OCI-LY1 (cell line): ENCODE data around the gene SAXO1.

ENCODE experiments used
- H2AFZ ChIP-seq: fragments of 200-600 bp; sonication (generic), shearing (Covaris generic); 2 replicates; pipeline ENCODE4 v1.6.0; 2014; ENCODE audit warnings: antibody characterized with exemption, mild to moderate bottlenecking, low read length
- H3F3A ChIP-seq: fragments of 200-600 bp; sonication (generic), shearing (Covaris generic); 2 replicates; pipeline ENCODE4 v1.6.0; 2014; ENCODE audit warnings: mild to moderate bottlenecking, antibody characterized with exemption, low read length, moderate library complexity; ENCODE audit not compliant: insufficient read depth
- H3K27ac ChIP-seq: fragments of 200-600 bp; sonication (generic); 2 replicates; pipeline ENCODE4 v1.5.1; 2014; ENCODE audit warnings: low read length, mixed run types, mild to moderate bottlenecking, low read depth; ENCODE audit not compliant: poor library complexity, severe bottlenecking
- H3K27me3 ChIP-seq: fragments of 200-600 bp; sonication (generic); 2 replicates; pipeline ENCODE4 v1.6.0; 2014; ENCODE audit warnings: antibody characterized with exemption, mild to moderate bottlenecking, low read length, moderate library complexity; ENCODE audit not compliant: insufficient read depth
- H3K36me3 ChIP-seq: fragments of 200-600 bp; sonication (generic); 2 replicates; pipeline ENCODE4 v1.6.1; 2014; ENCODE audit warnings: mild to moderate bottlenecking, antibody characterized with exemption, low read length, moderate library complexity, mixed read lengths; ENCODE audit not compliant: insufficient read depth
- H3K4me1 ChIP-seq: fragments of 200-600 bp; sonication (generic); 2 replicates; pipeline ENCODE4 v1.5.1; 2014; ENCODE audit warnings: mild to moderate bottlenecking, low read length, moderate library complexity; ENCODE audit not compliant: insufficient read depth, severe bottlenecking
- H3K4me2 ChIP-seq: fragments of 200-600 bp; sonication (generic), shearing (Covaris generic); 2 replicates; pipeline ENCODE4 v1.6.1; 2014; ENCODE audit warnings: low read length
- H3K4me3 ChIP-seq: fragments of 200-600 bp; sonication (generic); 2 replicates; pipeline ENCODE4 v1.5.1; 2014; ENCODE audit warnings: low read length, low read depth, mild to moderate bottlenecking, mixed read lengths; ENCODE audit not compliant: poor library complexity, severe bottlenecking
- H3K79me2 ChIP-seq: fragments of 200-600 bp; shearing (Covaris generic); 2 replicates; pipeline ENCODE4 v1.6.1; 2016; ENCODE audit warnings: mixed run types, low read length, mixed read lengths; ENCODE audit not compliant: insufficient read depth
- H3K9ac ChIP-seq: fragments of 200-600 bp; sonication (generic), shearing (Covaris generic); 2 replicates; pipeline ENCODE4 v1.6.1; 2014; ENCODE audit warnings: mild to moderate bottlenecking, low read length, mixed read lengths
- H3K9me2 ChIP-seq: fragments of 200-600 bp; sonication (generic), shearing (Covaris generic); 2 replicates; pipeline ENCODE4 v1.6.1; 2014; ENCODE audit warnings: low read depth, mild to moderate bottlenecking, low read length, mixed read lengths
- H3K9me3 ChIP-seq: fragments of 200-600 bp; shearing (Covaris generic); 2 replicates; pipeline ENCODE4 v1.6.1; 2014; ENCODE audit warnings: low read length, mixed read lengths
- H4K20me1 ChIP-seq: fragments of 200-600 bp; sonication (generic), shearing (Covaris generic); 2 replicates; pipeline ENCODE4 v1.6.0; 2016; ENCODE audit warnings: mild to moderate bottlenecking, low read length; ENCODE audit not compliant: insufficient read depth
- CTCF ChIP-seq: fragments of 200-600 bp; sonication (generic), shearing (Covaris generic); IDR thresholded peaks from 2 replicates; pipeline ENCODE4 v1.5.1; 2017; ENCODE audit warnings: mild to moderate bottlenecking, antibody characterized with exemption, low read length, moderate library complexity, mixed read lengths
- EZH2 ChIP-seq: fragments of 200-600 bp; sonication (generic), shearing (Covaris generic); IDR thresholded peaks from 2 replicates; pipeline ENCODE4 v1.8.0; 2017; ENCODE audit warnings: borderline replicate concordance, mixed run types, mild to moderate bottlenecking, antibody characterized with exemption, low read length, moderate library complexity, mixed read lengths

SAXO1 gene

GRCh38 chr9:18973348-18973747, 59.7 kb downstream of the SAXO1 start:
- Histone ChIP-seq H3F3A (no peaks in the 10 kb centered on the region), H4K20me1 (no peaks in the 10 kb centered on the region), H3K4me3 (no peak overlapping the region), H2AFZ (no peak overlapping the region), H3K9ac (no peak overlapping the region), H3K4me2 (no peak overlapping the region), H3K27ac (no peak overlapping the region), H3K79me2 (no peaks in the 10 kb centered on the region), H3K36me3 (no peaks in the 10 kb centered on the region), H3K27me3 (no peaks in the 10 kb centered on the region), H3K9me2 (no peaks in the 10 kb centered on the region), H3K9me3 (no peaks in the 10 kb centered on the region), H3K4me1 (no peaks in the 10 kb centered on the region)
- TF ChIP-seq EZH2, result no peak
- no peak for TF ChIP-seq CTCF

- Histone ChIP-seq H3F3A (no peaks in the 10 kb centered on the region), H3K4me1 (no peaks in the 10 kb centered on the region), H3K9me2 (no peaks in the 10 kb centered on the region), H3K36me3 (no peaks in the 10 kb centered on the region), H3K9me3 (no peaks in the 10 kb centered on the region), H3K4me2 (no peak overlapping the region), H2AFZ (no peak overlapping the region), H3K27me3 (no peaks in the 10 kb centered on the region), H3K4me3 (no peak overlapping the region), H4K20me1 (no peaks in the 10 kb centered on the region), H3K27ac (no peak overlapping the region), H3K9ac (no peak overlapping the region), H3K79me2 (no peaks in the 10 kb centered on the region)
- TF ChIP-seq CTCF, result no peak
Observed at GRCh38 chr9:18972675-18973074, 60.3 kb downstream of the SAXO1 start.

GRCh38 chr9:18971909-18972308, 61.1 kb downstream of the SAXO1 start:
- Histone ChIP-seq H3K9me3 (no peaks in the 10 kb centered on the region), H3K4me2 (no peak overlapping the region), H3K4me1 (no peaks in the 10 kb centered on the region), H3K27ac (no peak overlapping the region), H3K9ac (no peak overlapping the region), H3K9me2 (no peaks in the 10 kb centered on the region), H2AFZ (no peak overlapping the region), H3F3A (no peaks in the 10 kb centered on the region), H3K4me3 (no peak overlapping the region), H3K36me3 (no peaks in the 10 kb centered on the region), H3K79me2 (no peaks in the 10 kb centered on the region), H4K20me1 (no peaks in the 10 kb centered on the region), H3K27me3 (no peaks in the 10 kb centered on the region)
- no peak for TF ChIP-seq EZH2
- no peak for TF ChIP-seq CTCF
